Measurements from ENCODE around the gene GOLGA6L7.
"Not testable (repeated sequence)": the region's sequence is repeated elsewhere in the genome, so short reads cannot be mapped to it uniquely, and the experiment has no call there.

Gene GOLGA6L7

DNA sequence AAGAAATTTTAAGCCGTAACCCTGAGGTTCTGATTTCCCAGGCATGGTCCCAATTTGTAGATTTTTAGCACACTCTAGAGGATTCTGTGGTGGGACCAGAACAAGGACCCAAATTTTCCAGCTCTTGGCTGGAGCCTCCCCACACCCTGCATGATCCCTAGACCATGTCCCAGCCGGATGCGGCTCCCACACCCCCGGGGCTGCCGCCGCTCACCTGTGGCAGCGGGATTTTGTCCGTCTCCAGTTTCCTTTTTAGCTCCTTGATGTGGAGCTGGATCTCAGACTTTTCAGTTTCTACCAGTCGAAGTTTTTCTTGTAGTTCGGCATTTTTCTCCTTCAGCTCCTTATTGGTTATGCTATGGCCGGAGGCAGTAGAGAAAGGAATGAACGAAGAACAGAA, 4.9 kb downstream of the GOLGA6L7 start:
- FAIRE-seq = not testable (repeated sequence)

DNA sequence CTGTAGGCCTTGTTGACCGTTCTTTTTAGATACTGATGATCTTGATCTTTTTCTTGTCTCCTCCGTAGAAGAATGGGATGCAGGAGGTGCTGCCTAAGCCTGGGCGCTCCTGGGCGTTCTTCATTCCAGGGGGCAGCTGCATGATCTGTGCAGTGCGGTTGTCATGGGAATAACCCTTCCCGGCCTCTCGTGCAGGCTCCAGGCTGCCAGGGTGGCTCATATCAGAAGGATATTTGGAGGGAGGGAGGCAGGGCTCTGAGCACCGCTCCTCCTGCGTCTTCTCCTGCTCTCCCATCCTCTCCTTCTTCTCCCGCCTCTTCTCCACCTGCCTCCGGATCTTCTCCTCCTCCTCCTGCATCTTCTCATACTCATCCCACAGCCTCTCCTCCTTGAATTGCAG, 6.2 kb downstream of the GOLGA6L7 start:
- FAIRE-seq = not testable (repeated sequence)

DNA sequence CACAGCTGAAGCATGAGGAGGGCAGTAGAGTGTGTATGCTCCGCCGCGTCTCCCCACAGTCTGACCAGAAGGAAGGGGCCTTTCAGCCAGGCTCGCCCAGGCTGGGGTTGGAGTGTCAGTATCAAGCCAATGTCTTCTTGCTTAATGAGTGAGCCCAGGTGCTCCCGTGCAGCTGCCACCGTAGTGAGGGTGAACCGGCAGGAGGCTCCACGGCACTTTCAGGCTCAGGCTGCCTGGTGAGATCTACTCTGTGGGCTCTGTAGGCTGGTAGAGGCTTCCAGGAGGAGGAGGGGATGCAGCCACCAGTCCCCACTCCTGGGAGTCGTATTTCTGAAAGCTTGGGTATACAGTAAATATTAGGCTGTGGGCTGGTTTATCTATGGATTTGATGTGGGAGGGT, 8.2 kb downstream of the GOLGA6L7 start:
- not testable (repeated sequence) for FAIRE-seq

DNA sequence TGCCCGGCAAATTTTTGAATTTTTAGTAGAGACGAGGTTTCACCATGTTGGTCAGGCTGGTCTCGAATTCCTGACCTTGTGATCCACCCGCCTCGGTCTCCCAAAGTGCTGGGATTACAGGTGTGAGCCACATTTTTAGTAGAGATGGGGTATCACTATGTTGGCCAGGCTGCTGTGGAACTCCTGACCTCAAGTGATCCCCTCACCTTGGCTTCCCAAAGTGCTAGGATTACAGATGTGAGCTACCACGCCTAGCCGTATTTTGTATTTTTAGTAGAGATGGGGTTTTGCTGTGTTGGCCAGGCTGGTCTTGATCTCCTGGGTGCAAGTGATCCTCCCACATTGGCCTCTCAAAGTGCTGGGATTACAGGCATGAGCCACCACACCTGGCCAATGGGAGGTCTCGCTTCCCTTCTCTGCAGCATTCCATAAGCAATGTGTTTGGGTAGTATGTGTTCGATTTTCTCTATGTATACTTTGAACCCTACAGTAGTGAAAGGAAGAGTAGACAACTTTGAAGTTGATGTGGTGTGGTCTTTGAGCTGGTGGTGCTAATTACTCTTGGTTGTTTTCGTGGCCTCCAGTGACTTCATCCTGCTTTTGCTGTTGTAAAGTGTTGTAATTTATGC, 13.4 kb downstream of the GOLGA6L7 start:
- FAIRE-seq = not testable (repeated sequence)

DNA sequence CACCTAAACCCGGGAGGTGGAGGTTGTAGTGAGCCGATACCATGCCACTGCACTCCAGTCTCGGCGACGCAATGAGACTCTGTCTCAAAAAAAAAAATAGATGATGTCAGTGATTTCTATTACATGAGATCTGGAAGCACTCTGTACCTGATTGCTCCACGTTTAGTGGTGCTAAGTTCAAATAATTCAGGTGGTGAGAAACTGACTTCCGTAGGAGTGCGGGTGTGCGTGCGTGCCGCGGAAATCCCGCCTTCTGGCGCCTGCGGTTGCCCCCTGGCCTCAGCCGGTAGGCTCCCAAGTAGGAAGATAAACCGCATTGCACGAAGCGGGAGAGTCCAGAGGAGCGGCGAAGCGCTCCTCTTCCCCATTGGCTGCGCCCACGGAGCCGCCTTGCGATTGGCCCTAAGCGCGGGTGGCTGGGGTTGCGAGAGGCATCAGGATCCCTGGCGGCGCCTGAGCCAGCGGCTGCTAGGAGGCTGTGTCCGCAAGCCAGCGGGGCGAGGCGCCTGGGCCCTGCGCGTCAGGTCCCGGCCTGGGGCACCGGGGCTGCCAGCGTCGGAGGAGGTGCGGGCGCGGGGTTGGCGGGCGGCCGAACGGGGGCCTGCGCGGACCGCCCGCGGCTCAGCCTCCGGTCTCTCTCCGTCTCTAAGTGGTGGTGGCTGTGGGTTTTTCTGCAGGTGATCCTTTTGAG, 16.4 kb downstream of the GOLGA6L7 start:
- FAIRE-seq = not testable (repeated sequence)

DNA sequence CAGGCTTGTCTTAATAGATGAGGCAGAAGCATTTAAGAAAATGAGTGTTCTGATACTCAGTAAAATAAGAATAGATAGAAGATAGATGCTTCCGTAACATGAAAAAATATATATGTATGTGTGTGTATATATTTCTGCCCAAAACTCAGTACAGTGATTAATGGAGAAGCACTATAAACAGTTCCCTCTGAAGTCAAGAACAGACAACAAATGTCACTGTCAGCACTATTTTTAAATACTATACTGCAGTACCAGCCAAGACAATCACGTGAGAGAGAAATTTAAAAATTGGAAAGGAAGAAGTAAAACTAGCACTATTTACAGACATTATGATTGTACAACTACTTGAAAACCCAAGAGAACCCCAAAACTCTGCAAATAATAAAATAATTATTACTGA, 27.0 kb downstream of the GOLGA6L7 start:
- not testable (repeated sequence) for FAIRE-seq

DNA sequence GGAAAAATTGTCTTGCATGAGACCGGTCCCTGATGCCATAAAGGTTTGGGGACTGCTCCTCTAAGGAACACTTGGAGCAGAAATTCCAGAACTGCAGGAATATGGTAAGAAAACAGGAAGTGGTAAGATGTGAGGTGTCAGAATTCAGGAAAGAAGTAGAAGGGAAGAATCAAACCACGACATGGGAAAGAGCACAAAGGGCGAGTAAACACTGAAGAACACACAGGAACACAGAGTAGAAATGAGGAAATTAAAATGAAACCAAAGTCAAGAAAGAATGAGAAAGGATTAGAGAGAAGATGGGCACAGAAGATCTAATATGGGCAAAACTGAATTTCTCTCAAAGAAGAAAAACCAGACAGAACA, 28.5 kb downstream of the GOLGA6L7 start:
- FAIRE-seq = not testable (repeated sequence)

DNA sequence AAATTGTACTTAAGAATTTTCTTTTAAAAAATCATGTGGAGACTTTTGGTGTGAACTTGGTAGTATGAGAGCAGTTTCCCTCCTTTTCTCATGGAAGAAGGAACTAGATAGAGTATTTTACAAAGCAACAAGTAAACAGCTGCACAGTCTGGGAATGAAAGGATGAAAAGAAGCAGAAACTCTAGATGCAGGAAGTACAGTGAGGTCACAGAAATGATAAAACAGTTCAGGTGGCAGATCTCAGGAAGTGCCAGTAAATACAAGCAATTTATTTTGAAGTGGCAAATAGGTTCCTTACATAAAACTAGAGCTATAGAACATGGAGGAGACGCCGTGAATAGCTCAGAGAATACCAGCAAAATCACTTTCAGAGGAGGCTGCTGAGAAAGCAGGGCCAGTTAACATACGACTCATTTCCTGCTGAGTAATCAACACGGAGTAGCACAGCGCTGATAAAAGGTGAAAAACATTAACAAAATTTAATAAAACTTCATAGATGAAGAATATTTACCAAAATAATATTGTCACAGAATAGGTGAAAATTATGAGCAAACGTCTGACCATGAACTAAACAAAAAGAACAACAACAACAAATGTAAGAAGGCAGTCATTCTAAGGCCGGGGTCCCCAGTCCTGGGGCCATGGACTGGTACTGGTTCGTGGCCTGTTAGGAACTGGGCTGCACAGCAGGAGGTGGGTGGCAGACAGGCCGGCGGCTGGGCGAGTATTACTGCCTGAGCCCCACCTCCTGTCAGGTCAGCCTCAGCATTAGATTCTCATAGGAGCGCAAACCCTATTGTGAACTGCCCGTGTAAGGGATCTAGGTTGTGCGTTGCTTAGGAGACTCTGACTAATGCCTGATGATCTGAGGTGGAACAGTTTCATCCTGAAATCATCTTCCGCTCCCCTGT, 29.2 kb downstream of the GOLGA6L7 start:
- FAIRE-seq = not testable (repeated sequence)

DNA sequence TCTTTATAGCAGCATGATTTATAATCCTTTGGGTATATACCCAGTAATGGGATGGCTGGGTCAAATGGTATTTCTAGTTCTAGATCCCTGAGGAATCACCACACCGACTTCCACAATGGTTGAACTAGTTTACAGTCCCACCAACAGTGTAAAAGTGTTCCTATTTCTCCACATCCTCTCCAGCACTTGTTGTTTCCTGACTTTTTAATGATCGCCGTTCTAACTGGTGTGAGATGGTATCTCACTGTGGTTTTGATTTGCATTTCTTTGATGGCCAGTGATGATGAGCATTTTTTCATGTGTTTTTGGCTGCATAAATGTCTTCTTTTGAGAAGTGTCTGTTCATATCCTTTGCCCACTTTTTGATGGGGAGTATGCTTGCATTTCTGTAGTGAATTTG, 30.3 kb downstream of the GOLGA6L7 start:
- not testable (repeated sequence) for FAIRE-seq

DNA sequence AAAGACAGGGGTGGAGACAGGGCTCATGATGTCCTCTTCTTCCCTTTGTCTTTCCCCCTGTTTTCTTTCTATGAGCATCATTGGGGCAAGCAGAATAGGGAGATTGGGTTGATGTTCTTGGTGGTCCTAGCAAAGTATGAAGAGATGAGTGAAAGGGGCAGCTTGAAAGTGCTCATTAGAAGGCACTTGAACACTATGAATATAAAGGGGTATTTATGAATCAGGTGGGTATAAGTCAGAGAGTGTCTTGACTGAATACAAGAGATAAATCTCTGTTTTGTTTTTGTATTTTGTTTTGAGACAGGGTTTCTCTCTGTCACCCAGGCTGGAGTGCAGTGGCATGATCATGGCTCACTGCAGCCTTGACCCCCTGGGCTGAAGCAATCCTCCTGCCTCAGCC, 34.4 kb downstream of the GOLGA6L7 start:
- not testable (repeated sequence) for FAIRE-seq

DNA sequence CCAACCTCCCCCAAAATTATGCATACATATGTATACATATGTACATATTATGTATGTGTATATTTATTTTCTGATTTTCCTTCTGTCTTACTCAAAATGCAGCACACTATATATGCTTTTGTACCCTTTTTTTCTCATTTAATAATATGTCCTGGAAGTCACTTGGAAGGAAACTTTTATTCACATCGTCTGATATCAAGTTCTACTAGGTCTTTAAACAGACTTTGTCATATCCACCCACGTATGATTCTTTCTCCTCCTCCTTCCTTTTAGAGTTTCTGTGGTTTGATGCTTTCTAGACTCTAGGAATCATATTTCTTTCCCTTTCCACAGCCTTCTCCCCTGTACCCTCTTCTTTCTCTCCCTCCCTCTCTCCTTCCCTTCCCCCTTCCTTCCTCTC, 35.1 kb downstream of the GOLGA6L7 start:
- not testable (repeated sequence) for FAIRE-seq

DNA sequence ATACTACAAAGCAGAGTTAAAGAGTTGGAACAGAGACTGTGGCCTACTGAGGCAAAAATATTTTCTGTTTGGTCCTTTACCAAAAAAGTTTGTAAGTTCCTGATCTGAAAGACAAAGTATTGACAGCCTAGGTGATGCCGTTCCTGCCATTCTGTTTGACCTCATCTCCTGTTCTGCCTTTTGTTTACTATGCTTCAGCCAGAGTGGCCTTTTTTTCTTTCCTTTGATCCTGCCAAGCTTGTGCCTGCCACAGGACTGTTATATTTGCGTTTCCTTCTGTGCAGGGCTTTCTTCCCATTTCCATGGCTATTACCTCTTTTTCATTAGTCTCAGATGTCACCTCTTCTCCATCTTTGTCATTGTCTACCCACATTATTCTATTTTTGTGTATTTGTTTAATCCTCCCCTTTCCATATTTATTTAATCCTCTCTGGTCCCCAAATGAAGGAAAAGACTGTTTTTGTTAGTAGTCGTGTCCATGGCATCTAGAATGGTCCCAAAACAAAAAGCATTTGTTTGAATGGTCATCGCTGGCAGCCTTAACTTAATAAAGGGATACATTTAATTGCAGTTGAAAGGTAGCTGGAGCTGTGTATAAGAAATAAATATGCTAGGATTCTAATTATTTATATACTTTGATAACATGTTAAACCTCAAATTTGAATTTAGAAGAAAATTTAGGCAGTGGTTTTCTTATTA, 36.4 kb downstream of the GOLGA6L7 start:
- not testable (repeated sequence) for FAIRE-seq

DNA sequence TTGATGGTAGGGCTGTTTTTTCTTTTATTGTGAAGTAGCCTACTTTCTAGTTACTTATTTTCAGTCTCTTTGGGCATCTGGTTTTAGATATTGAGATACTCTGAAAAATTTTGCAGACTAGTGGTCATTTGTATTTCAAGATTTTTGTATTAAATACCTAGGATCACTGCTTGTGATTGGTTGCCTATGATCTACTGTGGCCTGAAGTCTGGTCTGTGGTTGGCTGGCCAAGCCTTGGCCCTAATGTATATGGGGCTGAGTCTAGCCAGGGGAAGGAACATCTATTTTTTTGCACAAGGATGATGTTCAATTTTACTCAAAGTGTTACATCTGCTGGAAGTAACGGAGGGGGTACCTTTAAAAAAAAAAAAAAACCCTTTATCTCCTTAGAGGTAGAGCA, 38.0 kb downstream of the GOLGA6L7 start:
- not testable (repeated sequence) for FAIRE-seq

DNA sequence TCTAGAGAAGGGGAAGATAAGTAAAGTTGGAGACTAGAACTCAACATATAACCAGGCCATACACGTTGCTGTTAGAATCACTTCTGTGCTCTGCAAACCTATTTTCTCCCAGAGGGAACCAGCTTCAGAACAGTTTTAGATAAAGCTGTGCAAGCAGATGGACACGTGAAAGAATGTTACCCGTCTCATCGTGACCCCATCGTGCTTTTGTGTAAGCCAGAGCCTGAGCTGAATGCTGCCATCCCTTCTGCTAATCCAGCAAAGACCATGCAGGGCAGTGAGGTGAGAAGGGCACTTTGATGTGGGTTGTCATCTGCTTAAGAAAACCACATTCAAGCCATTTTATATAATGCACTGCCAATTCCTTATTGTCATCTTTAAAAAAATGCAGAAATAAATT, 40.3 kb downstream of the GOLGA6L7 start:
- not testable (repeated sequence) for FAIRE-seq

DNA sequence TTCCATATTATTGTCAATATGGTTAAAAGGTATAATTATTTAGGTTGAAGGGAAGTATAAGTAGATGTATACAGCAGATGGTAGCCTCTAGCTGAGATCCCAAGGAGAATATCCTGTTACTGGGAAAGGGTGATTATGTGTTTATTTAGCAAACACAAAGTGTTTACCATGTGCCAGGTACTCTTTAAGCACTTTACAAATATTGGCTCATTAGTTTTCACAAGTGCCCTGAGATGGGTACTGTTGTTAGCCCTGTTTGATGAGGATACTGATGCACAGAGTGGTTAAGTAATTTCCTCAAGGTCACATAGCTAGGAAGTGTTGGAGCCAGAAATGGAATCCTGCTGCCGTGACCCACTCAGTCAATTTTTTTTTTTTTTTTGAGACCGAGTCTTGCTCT, 48.1 kb downstream of the GOLGA6L7 start:
- not testable (repeated sequence) for FAIRE-seq

DNA sequence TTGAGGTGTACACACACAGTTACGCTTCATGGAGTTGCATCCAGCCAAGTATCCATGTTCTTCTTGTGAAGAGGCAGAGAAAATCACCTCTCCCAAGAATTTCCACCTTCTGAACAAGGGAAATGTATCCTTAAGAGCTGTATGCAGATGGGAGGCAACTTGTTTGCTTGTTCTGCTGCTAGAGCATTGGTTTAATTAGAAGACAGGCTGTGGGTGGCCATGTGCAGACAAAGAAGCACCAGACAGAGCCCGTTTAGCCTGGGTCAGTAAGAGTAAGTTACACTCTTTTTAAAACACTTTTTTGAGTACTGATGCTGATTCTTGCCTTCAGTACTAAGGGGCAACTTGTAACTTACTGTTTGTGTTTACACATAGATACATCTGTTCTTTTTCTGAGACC, 50.2 kb downstream of the GOLGA6L7 start:
- not testable (repeated sequence) for FAIRE-seq

DNA sequence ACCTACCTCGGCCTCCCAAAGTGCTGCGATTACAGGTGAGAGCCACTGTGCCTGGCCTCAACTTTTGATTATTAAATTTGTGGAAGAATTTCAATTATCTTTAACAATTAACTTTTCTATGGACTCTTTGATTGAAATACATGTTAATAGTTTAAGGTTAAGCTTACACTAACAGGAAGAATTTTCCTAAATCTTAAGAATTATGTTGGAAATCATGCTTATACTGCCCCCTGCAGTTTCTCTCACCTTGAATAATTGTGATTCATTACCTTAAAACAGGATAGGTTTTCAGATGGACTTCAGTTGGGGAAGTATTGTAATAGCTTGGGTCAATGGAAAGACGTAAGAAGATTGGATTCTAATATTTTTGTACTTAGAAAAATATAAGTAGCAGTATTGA, 54.2 kb downstream of the GOLGA6L7 start:
- FAIRE-seq = not testable (repeated sequence)
